ENCODE data around the gene CCDC191.

CCDC191 gene

DNA sequence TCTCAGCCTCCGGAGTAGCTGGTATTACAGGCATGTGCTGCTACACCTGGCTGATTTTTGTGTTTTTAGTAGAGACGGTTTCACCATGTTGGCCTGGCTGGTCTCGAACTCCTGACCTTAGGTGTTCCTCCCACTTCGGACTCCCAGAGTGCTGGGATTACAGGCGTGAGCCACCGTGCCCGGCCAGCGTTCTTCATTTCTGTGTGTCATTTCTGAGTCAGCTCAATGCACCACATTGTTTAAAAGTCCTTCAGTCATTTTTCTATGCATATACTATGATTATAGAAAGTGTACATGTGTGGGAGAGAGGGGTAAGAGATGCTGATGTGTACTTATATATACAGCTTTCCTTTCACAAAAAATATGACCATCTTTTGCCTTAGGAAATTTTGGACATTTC, 2.3 kb upstream of the CCDC191 start:
- DNase-seq (ENCODE audit: extremely low read depth in 1 of 2, low read depth in 1 of 2) = no peak

GRCh38 chr3:114057011-114057347, 653 bp upstream of the CCDC191 start:
- DNase-seq (ENCODE audit: extremely low read depth in 1 of 2, low read depth in 1 of 2) = no peak

DNA sequence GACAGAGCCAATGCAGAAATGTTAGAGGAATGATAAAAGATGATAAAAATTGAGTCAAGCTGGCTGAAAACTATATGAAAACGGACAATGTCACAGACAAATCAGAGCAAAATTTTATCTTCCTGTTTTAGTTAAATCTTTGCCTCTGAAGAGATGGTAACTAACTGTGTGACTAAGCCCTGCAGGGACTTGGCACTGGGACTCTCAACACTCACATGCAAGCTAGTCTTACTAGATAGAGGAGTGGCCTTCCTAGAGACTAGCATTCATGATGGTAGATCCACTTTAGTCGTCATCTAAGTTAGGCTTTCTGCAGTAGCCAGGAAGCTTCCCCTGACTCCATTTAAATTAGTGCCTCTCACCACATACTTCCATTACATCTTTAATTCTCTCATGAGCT, 4.1 kb downstream of the CCDC191 start:
- DNase-seq (ENCODE audit: extremely low read depth in 1 of 2, low read depth in 1 of 2) = no peak

DNA sequence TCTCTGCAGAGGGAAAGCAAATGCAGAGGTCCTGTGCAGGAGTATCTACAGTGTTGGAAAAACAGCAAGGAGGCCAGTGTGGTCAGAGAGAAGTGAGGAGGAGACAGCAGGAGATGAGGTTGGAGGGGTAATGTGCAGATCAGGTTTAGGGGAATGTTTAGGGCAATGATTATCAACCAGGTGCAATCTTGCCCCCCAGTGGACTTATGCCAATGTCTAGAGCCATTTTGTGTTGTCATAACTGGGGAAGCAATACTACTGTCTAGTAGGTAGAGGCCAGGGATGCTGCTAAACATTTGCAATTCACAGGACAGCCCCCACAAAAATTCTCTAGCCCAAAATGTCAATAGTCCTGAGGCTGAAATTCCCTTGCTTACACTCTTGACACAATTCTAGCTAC, 13.1 kb downstream of the CCDC191 start:
- DNase-seq (ENCODE audit: extremely low read depth in 1 of 2, low read depth in 1 of 2) = no peak

DNA sequence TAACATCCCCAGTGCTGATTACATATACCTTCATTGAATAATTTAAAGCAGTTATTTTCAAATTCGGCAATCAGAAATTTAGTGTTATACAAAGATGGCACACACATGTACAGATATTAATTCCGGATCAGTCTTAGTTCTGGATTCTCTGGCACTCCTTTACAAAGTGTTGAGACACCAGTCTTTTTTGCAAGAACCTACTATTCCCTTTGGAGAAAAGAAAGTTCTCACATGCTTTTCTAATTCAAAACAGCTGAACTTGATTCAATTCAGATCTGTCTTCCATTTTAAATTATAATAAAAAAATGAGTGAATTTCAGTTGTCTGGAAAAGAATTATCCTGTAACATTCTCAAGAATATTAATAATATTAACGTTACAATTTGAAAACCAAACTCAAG, 20.4 kb downstream of the CCDC191 start:
- no peak for DNase-seq (ENCODE audit: extremely low read depth in 1 of 2, low read depth in 1 of 2)

- no peak for DNase-seq (ENCODE audit: extremely low read depth in 1 of 2, low read depth in 1 of 2)
Observed at GRCh38 chr3:114034787-114035545, 21.4 kb downstream of the CCDC191 start.

DNA sequence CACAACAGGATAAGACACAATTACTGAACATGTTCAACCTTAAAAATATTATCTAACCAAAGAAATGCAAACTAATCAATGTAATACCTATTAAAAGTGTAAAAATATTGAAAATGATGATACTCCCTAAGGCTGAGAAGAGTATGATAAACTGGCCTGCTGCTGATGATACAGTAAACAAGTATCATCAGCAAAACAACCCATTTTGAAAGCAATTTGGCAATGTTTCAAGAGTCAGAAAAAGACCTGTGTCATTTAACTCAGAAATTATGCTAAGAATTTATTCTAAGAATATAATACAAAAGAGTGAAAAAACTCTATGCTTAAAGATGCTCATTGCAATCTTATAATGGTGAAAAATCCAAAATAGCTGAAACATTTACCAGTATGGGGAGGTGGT, 22.1 kb downstream of the CCDC191 start:
- DNase-seq (ENCODE audit: extremely low read depth in 1 of 2, low read depth in 1 of 2) = no peak

- no peak for DNase-seq (ENCODE audit: extremely low read depth in 1 of 2, low read depth in 1 of 2)
Observed at GRCh38 chr3:114033721-114034120, 22.6 kb downstream of the CCDC191 start.

DNA sequence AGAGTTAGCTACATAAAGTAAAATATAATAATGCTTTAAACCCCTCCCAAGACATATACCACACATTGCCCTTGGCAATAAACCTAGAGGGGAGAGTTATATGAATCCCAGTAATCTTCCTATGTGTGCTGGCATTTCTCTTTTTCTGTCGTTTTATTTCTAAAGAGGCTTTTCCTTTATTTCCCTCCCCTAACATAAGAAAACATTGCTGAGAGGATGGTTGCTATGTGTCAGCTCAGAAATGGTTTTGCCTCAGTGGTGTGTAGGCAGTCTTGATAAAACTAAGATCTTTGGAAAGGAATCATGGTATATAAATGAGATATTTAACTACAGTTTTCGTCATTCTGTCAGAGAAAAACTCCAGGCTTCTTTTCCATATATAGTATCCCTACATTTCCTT, 30.0 kb downstream of the CCDC191 start:
- DNase-seq (ENCODE audit: extremely low read depth in 1 of 2, low read depth in 1 of 2) = no peak

DNA sequence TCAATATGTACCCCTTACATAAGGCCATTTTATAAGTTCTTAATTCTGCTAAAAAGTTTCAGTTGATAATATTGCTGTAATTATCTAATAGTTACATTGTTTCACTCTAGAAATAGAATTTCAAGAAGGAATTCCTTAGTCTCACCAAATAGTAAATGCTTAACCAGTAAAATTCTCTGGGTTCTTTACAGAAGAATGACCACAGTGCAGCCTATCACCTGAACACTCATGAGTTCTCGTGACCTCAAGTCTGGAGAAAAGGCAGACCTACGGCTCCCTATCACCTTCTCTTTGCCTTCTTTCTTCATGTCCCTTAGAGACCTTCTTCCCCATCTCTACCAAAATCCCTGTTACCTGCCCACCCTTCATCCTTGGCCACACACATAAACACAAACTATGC, 30.9 kb downstream of the CCDC191 start:
- DNase-seq (ENCODE audit: extremely low read depth in 1 of 2, low read depth in 1 of 2) = no peak

DNA sequence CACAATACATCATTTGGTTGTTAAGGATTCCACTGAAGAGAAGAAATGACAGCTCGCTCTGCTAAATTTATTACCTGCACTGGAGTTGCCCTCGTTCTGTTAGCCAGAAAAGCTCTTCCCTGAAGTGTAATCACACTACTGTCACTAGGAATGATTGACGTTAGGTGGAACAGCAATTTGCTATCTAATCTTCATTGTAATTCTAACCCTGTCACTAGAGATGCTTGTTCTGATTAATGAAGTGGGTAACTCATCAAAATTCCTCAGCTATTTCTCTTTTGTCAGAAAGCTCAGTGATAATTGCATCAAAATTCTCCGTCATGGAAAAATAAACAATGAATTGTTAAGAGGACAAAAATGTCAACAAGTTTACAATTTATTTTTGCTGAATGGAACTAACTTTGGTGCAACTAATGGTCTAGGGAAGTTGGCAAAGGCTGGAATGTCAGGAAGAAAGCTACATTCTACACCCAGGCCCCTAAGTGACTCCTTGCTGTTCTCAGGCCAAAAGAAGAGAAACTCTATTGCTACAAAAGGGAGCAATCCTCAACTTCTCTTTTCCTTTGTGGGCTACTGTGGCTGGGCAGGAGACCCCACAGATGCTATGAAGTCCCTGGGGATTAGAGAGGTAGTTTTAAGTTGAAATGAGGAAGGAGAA, 34.1 kb downstream of the CCDC191 start:
- no peak for DNase-seq (ENCODE audit: extremely low read depth in 1 of 2, low read depth in 1 of 2)

GRCh38 chr3:114020907-114021306, 35.4 kb downstream of the CCDC191 start:
- DNase-seq (ENCODE audit: extremely low read depth in 1 of 2, low read depth in 1 of 2) = no peak

DNA sequence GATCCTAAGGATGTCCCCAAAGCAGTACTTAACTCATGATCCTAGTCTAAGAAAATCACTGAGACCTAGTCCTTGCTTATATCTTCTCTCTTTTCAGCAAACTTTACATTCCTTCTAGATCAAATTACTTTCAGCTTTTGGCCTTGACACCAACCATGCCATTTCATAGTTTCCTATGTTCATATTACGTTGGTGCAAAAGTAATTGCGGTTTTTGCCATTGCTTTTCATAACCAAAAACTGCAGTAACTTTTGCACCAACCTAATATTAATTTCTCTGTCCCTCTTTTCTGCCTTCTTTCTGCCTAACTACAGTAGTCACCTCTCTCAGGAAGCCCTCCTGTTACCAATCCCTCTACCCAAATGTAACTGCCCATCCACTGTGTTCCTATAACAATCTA, 36.8 kb downstream of the CCDC191 start:
- no peak for DNase-seq (ENCODE audit: extremely low read depth in 1 of 2, low read depth in 1 of 2)

DNA sequence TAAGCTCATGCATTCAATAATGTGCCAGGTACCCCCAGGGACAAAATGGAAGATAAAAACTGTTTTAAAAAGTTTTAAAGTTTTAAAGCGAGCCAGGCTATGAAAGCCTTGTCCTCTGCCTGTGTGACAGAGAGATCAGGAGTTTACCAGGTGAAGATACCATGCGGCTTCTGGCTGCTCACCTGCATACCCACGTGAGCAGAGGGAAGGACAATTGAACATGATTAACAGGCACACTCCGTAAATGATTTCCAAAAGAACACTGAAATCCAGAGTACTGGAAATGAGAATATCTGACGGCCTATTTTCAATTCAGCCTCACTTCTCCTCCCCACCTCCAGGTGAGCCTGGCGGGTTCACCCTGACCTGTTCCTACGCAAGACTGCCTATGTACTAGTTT, 42.1 kb downstream of the CCDC191 start:
- DNase-seq (ENCODE audit: extremely low read depth in 1 of 2, low read depth in 1 of 2) = no peak

DNA sequence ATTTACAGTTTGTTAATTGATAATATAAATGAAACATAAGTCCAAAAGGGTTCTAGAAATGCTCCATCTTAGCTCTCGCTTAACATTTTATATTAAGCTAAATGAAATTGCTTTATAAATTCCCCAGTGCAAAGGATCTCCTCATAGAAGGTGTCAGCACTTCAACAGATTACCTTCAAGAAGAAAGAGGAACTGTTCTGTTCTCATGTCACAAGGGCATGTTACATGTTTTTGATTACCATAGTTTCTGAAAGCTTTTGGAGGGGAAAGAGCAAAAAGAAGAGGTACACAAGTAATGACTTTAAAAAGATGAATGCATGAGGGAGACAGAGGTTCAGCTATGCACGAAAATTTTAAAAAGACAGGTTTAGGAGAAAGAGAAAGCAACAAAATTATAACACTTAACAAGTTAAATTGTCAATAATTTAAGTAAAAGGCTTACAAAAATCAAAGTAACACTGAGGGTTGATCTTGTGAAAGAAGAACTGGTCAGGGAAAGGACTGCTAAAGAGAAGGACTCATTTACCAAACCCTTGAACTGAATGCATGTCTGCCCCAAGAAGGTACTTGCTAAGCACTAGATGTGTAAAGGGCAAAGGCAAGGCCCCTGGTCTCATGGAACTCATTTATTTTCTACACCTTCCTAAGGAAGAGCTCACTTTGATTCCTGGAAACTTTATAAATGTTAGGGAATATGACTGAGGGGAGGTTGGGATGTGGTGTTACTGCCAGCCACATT, 45.1 kb downstream of the CCDC191 start:
- no peak for DNase-seq (ENCODE audit: extremely low read depth in 1 of 2, low read depth in 1 of 2)

GRCh38 chr3:114005481-114005880, 50.8 kb downstream of the CCDC191 start:
- no peak for DNase-seq (ENCODE audit: extremely low read depth in 1 of 2, low read depth in 1 of 2)

DNA sequence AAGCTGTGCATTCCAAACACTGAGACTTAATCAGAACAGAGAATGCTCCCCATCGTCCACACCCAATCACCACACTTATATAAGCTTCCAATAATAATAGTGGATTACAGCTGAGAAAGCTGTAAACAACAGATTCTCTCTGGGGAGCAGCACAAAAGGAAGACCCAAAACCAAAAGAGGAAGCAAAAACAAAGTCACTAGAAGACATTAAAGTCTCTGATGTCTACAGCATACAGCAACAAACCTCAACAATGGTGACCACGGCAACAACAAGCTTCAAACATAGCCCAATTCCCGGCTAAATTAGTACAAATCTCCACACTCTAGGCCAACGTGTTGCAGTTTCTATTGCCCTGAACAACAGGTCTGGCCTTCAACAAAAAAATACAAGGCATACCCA, 70.8 kb downstream of the CCDC191 start:
- DNase-seq (ENCODE audit: extremely low read depth in 1 of 2, low read depth in 1 of 2) = no peak

- no peak for DNase-seq (ENCODE audit: extremely low read depth in 1 of 2, low read depth in 1 of 2)
Observed at GRCh38 chr3:113983544-113983943, 72.8 kb downstream of the CCDC191 start.

DNA sequence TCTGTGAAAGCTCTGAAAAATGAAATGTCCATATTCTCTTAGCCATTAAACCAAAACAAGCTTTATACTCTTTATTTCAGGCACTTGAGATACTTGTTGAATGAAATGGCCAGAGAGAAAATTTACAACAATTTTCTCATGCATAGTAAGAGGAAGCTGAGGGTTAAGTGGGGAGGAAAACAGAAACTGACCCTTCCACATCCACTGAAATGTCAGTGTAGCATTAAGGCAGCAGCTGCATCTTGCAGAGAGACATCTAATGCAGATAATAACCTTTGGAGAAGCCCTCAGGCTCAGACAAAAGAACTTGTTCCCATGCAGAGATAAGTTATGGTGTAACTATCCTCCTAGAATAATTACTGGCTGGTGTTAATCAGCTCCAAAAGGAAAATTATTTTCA, 74.5 kb downstream of the CCDC191 start:
- DNase-seq (ENCODE audit: extremely low read depth in 1 of 2, low read depth in 1 of 2) = no peak

GRCh38 chr3:113979916-113980315, 76.4 kb downstream of the CCDC191 start:
- no peak for DNase-seq (ENCODE audit: extremely low read depth in 1 of 2, low read depth in 1 of 2)

GRCh38 chr3:113977822-113978221, 78.5 kb downstream of the CCDC191 start:
- no peak for DNase-seq (ENCODE audit: extremely low read depth in 1 of 2, low read depth in 1 of 2)

- DNase-seq (ENCODE audit: extremely low read depth in 1 of 2, low read depth in 1 of 2) = no peak
Observed at GRCh38 chr3:113968986-113969385, 87.3 kb downstream of the CCDC191 start.
